HG03442 (cell line): ENCODE measurements around the gene APMAP.
"Not testable (repeated sequence)": the region's sequence is repeated elsewhere in the genome, so short reads cannot be mapped to it uniquely, and the experiment has no call there.

ENCODE experiments used
- ATAC-seq: cut with Tn5 transposase; IDR thresholded peaks from one replicate; pipeline ENCODE4 v1.9.1; 2021; ENCODE audit warnings: mild to moderate bottlenecking, moderate library complexity; ENCODE audit not compliant: unreplicated experiment

Gene APMAP

GRCh38 chr20:25008388-25009217, 16.1 kb upstream of the APMAP start:
- ATAC-seq: no peak

- no peak for ATAC-seq
These were observed 15.1 kb upstream of the APMAP start for GRCh38 chr20:25007491-25008305.

GRCh38 chr20:25006431-25007167, 14.0 kb upstream of the APMAP start:
- no peak for ATAC-seq

- ATAC-seq: no peak
These were observed 13.1 kb upstream of the APMAP start for GRCh38 chr20:25005661-25006060.

GRCh38 chr20:25005220-25005619, 12.7 kb upstream of the APMAP start:
- no peak for ATAC-seq

- no peak for ATAC-seq
These were observed 10.5 kb upstream of the APMAP start for GRCh38 chr20:25003002-25003401.

- not testable (repeated sequence) for ATAC-seq
These were observed 8.8 kb upstream of the APMAP start for GRCh38 chr20:25001323-25001722.

GRCh38 chr20:25000268-25000801, 7.8 kb upstream of the APMAP start:
- ATAC-seq: no peak

- ATAC-seq: no peak
These were observed 7.0 kb upstream of the APMAP start for GRCh38 chr20:24999568-24999967.

- ATAC-seq: no peak
These were observed 6.3 kb upstream of the APMAP start for GRCh38 chr20:24998631-24999445.

- no peak for ATAC-seq
These were observed 5.6 kb upstream of the APMAP start for GRCh38 chr20:24998121-24998520.

GRCh38 chr20:24996449-24997377, 4.2 kb upstream of the APMAP start:
- ATAC-seq: no peak

- no peak for ATAC-seq
These were observed 3.3 kb upstream of the APMAP start for GRCh38 chr20:24995741-24996448.

- no peak for ATAC-seq
These were observed 2.2 kb upstream of the APMAP start for GRCh38 chr20:24994470-24995368.

GRCh38 chr20:24994186-24994465, 1.6 kb upstream of the APMAP start:
- no peak for ATAC-seq

- ATAC-seq: no peak
These were observed 1.0 kb upstream of the APMAP start for GRCh38 chr20:24993337-24994185.
